K562 (cell line): Measurements from ENCODE around the gene BDP1.
"Not testable (repeated sequence)": the region's sequence is repeated elsewhere in the genome, so short reads cannot be mapped to it uniquely, and the experiment has no call there.

Experiments used
- CC2D1A ChIP-seq: fragments of 450-650 bp; IDR thresholded peaks from 2 replicates; pipeline ENCODE4 v1.6.1; 2017; ENCODE audit warnings: mild to moderate bottlenecking
- CTCF ChIP-seq, 3 experiments: IDR thresholded peaks in 2 of 3; conservative IDR thresholded peaks in 1 of 3; 2 replicates each; pipeline ENCODE4 v1.5.1; 2011 to 2012; ENCODE audit warnings: low read length in 3 of 3, mild to moderate bottlenecking in 3 of 3, control low read depth in 2 of 3, improper control_type of control experiment in 1 of 3, inconsistent platforms in 1 of 3, low read depth in 1 of 3, mixed read lengths in 1 of 3, moderate library complexity in 1 of 3; ENCODE audit not compliant: insufficient read depth in 2 of 3
- EP300 ChIP-seq: IDR thresholded peaks from 2 replicates; pipeline ENCODE4 v1.6.1; 2012; ENCODE audit warnings: low read length, improper control_type of control experiment
- HDAC1 ChIP-seq, 2 experiments: fragments of 450-650 bp; IDR thresholded peaks; 2 replicates each; pipeline ENCODE4 v1.6.1; 2016 to 2017; ENCODE audit warnings: inconsistent platforms in 1 of 2, mild to moderate bottlenecking in 1 of 2, moderate library complexity in 1 of 2
- JUND ChIP-seq, 2 experiments: IDR thresholded peaks; 2 replicates in 1 of 2; 3 replicates in 1 of 2; pipeline ENCODE4 v1.6.1; 2011; ENCODE audit warnings: borderline replicate concordance in 2 of 2, low read depth in 2 of 2, low read length in 2 of 2, improper control_type of control experiment in 1 of 2, missing biosample characterization in 1 of 2, missing genetic modification characterization in 1 of 2, missing genetic modification reagents in 1 of 2
- MGA ChIP-seq: fragments of 450-650 bp; IDR thresholded peaks from 2 replicates; pipeline ENCODE4 v1.6.1; 2016; ENCODE audit warnings: mild to moderate bottlenecking, moderate library complexity
- NFE2L1 ChIP-seq: fragments of 450-650 bp; IDR thresholded peaks from 2 replicates; pipeline ENCODE4 v1.6.1; 2016; ENCODE audit warnings: missing genetic modification characterization, low read depth, mild to moderate bottlenecking, missing compliant biosample characterization, moderate library complexity, borderline replicate concordance
- POLR2AphosphoS5 ChIP-seq: IDR thresholded peaks from 2 replicates; pipeline ENCODE4 v1.6.1; 2011; ENCODE audit warnings: mild to moderate bottlenecking, low read depth, low read length, moderate library complexity; ENCODE audit not compliant: control insufficient read depth, insufficient read depth
- SMAD1 ChIP-seq: fragments of 150-350 bp; IDR thresholded peaks from 2 replicates; pipeline ENCODE4 v1.6.1; 2014; ENCODE audit warnings: low read length, low read depth; ENCODE audit not compliant: partially characterized antibody
- TEAD4 ChIP-seq, 2 experiments: sonication (generic) in 1 of 2; formaldehyde crosslinking in 1 of 2; IDR thresholded peaks; 2 replicates each; pipeline versions ENCODE4 v1.6.1 to v1.8.0; 2012 to 2022; ENCODE audit warnings: borderline replicate concordance in 1 of 2, inconsistent platforms in 1 of 2, low read length in 1 of 2, mild to moderate bottlenecking in 1 of 2, missing genetic modification reagents in 1 of 2
- ZBTB33 ChIP-seq: sonication (generic); formaldehyde crosslinking; IDR thresholded peaks from 2 replicates; pipeline ENCODE4 v1.8.1; 2023; ENCODE audit warnings: mild to moderate bottlenecking, missing genetic modification reagents
- ZNF766 ChIP-seq: fragments of 200-800 bp; sonication (Bioruptor generic); conservative IDR thresholded peaks from 2 replicates; pipeline ENCODE4 v1.6.1; 2016; ENCODE audit warnings: missing genetic modification characterization, missing compliant biosample characterization
- ZSCAN29 ChIP-seq: fragments of 450-650 bp; IDR thresholded peaks from 2 replicates; pipeline ENCODE4 v1.6.1; 2017

GRCh38 chr5:71421278-71421677 is 34.2 kb upstream of the BDP1 start:
- TF ChIP-seq JUND (IDR thresholded peaks at IDR 0.05; ENCODE audit: borderline replicate concordance, low read depth, low read length); JUND (tag; IDR thresholded peaks at IDR 0.05; ENCODE audit: borderline replicate concordance, low read depth, low read length); CTCF (IDR thresholded peaks at IDR 0.05 in 2 of 3, conservative IDR thresholded peaks at IDR 0.05 in 1 of 3; ENCODE audit: insufficient read depth in 2 of 3, low read depth in 1 of 3, low read length in 3 of 3); TEAD4 (IDR thresholded peaks at IDR 0.05; ENCODE audit: low read length); TEAD4 (CRISPR knock-in tag; IDR thresholded peaks at IDR 0.05; ENCODE audit: borderline replicate concordance); MGA; ZNF766 (CRISPR knock-in tag); EP300; NFE2L1 (tag); ZSCAN29; ZBTB33 (CRISPR knock-in tag); POLR2AphosphoS5; HDAC1 (IDR thresholded peaks at IDR 0.05); CC2D1A; SMAD1: not testable (repeated sequence)
